SH-SY5Y (cell line): ENCODE measurements around the gene LRRC8D.

Source experiments
- GATA2 ChIP-seq: IDR thresholded peaks from 2 replicates; pipeline ENCODE4 v1.6.1; 2011; ENCODE audit warnings: mild to moderate bottlenecking, low read depth, low read length
- GATA3 ChIP-seq: IDR thresholded peaks from 2 replicates; pipeline ENCODE4 v1.6.1; 2011; ENCODE audit warnings: low read depth, mild to moderate bottlenecking, low read length, moderate library complexity

DNA sequence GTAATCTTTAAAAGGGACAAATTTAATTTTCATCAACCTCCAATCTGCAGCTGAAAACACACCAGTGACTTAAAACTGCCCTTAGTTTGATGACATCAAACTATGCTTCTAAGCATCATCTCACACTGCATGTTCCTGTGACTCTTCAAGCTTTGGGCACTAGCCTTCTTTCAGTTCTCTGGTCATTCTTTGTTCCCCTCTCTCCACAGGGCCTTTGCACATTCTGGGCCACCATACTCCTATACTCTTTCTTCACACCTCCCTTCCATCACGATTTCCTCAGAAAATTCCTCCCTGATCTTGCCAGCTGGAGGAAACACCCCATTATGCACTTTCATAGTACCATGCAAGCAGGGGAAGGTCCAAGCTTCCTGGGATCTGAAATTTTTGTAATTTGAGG lies 96.5 kb downstream of the LRRC8D start:
- TF ChIP-seq GATA2 (no peak), GATA3 (no peak)
